HG03571 (cell line): ENCODE data around the gene SLC7A7.
"Not testable (repeated sequence)": the region's sequence is repeated elsewhere in the genome, so short reads cannot be mapped to it uniquely, and the experiment has no call there.

Experiments used
- ATAC-seq: cut with Tn5 transposase; IDR thresholded peaks from one replicate; pipeline ENCODE4 v1.9.1; 2021; ENCODE audit not compliant: unreplicated experiment

Gene SLC7A7

DNA sequence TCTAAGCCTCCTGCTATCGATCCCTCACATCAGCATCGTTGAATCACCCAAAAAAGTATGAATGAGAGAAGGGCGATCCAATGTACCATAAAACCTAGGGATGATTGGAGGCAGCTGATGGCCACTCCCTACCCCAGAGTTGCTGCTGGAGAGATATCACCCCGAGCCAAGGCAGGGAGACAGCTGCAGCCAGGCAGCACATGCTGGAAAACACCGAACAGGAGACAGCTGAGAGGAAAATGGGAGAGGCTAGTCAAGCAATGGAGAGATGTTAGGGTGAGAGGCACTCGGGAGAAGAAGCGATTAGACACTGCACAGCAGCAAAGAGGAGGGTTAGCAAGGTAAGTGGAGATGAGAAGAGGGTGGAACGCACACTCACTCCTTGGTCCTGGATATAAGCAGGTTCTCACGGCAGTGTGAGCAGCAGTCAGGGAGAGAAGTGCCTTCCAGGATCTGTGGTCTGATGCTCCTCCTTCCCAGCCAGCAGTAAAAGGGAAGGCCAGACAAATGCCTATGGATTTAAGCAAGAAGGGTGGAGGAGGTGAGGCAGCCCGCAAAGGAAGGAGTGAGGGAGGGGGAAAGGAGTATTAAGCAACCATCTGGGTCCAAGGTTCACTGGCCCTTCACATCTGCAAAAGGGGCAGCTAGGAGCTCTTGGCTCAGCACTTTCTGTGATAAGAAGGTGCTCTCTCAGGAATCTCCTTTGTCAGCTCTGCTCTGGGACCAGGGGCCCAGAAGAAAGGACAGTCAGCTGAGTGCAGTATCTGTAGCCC, at the start of gene SLC7A7:
Gene SLC7A7 (minus strand): TSS at position 495 of the 773 bp plus-strand sequence. CDS start 2,037 bp downstream, outside the sequence.
- ATAC-seq = no peak

DNA sequence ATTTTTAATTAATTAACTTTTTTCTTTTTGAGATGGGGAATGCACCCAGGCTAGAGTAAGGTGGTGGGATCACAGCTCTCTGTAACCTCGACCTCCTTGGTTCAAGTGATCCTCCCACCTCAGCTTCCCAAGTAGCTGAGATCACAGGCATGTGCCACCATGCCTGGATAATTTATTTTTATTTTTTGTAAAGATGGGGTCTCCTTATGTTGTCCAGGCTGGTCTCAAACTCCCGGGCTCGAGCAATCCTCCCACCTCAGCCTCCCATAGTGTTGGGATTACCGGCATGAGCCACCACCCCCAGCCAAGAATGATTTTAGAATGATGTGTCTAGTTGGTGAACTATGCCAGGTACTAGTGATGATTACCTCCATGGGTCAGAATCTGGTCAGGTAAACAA, 49.7 kb upstream of the SLC7A7 start:
- no peak for ATAC-seq

DNA sequence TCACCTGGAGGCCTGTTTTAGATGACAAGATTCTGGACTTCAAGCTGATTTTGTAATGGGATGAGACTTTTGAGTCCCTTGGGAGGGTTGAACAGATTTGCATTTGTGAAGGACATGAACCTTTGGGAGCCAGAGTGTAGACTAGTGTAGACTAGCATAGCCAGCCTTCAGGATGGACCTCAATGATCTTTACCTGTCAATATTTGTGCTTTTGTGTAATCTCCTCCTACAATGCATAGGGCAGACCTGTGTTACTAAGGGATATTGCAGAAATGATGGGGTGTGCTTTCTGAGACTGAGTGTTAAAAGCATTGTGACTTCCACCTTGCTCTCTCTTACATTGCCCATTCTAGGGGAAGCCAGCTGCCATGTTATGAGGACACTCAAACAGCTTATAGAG, 46.4 kb upstream of the SLC7A7 start:
- no peak for ATAC-seq

DNA sequence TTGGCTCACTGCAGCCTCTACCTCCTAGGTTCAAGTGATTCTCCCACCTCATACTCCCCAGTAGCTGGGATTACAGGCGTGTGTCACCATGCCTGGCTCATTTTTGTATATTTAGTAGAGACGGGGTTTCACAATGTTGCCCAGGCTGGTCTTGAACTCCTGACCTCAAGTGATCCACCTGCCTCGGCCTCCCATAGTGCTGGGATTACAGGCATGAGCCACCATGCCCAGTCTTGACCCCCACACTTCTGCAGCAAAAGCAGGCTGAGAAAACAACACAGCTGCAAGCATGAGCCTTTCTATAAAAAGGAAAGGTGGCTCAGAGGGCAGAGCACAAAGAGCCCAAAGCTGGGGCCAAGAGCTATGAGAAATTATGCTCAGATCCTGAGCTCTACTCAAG, 45.1 kb upstream of the SLC7A7 start:
- ATAC-seq = not testable (repeated sequence)

DNA sequence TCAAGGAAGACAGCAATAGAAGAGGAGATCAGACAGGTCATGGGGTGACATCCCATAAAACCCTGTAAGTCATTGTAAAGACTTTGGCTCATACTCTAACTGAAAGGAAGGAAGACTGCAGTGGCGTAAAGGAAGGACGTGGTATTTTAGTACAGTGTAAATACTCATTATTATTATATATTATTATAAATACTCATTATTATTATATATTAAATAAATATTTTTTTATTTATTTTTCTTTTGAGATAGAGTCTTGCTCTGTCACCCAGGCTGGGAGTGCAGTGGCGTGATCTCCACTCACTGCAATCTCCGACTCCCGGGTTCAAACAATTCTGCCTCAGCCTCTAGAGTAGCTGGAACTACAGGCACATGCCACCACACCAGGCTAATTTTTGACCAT, 41.2 kb upstream of the SLC7A7 start:
- no peak for ATAC-seq

DNA sequence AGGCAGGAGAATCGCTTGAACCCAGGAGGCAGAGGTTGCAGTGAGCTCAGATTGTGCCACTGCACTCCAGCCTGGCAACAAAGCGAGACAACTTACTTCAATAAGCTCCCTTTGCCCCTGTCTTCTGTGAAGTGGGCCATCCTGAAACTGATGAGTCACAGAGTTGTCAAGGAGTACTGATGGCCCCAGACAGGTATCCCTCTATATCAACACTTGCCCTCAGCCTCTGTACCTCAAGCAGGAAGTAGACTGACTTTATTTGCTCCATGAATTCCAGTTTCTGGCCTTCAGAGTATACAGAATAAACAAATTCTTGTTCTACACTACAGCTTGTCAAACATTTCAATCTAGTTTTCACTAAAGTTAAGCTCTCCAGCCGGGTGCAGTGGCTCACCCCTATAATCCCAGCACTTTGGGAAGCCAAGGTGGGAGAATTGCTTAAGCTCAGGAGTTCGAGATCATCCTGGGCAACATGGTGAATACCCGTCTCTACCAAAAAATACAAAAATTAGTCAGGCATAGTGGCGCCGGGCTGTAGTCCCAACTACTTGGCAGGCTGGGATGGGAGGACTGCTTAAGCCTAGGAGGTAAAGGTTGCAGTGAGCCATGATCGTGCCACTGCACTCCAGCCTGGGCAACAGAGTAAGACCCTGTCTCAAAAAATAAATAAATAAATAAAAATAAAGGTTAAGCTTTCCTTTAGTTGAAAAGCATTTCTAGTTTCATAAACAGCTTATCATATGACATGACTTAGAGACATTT, 39.9 kb upstream of the SLC7A7 start:
- ATAC-seq = no peak

DNA sequence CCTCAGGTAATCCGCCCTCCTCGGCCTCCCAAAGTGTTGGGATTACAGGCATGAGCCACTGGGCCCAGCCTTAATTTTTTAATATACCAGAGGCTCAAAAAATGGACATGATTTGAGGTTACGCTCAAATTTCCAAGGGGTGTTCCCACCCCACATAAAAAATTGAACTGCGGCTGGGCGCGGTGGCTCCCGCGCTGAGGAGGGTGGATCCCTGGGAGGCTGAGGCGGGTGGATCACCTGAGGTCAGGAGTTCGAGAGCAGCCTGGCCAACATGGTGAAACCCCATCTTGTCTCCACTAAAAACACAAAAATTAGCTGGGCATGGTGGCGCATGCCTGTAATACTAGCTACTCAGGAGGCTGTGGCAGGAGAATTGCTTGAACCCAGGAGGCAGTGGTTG, 39.1 kb upstream of the SLC7A7 start:
- ATAC-seq = not testable (repeated sequence)

DNA sequence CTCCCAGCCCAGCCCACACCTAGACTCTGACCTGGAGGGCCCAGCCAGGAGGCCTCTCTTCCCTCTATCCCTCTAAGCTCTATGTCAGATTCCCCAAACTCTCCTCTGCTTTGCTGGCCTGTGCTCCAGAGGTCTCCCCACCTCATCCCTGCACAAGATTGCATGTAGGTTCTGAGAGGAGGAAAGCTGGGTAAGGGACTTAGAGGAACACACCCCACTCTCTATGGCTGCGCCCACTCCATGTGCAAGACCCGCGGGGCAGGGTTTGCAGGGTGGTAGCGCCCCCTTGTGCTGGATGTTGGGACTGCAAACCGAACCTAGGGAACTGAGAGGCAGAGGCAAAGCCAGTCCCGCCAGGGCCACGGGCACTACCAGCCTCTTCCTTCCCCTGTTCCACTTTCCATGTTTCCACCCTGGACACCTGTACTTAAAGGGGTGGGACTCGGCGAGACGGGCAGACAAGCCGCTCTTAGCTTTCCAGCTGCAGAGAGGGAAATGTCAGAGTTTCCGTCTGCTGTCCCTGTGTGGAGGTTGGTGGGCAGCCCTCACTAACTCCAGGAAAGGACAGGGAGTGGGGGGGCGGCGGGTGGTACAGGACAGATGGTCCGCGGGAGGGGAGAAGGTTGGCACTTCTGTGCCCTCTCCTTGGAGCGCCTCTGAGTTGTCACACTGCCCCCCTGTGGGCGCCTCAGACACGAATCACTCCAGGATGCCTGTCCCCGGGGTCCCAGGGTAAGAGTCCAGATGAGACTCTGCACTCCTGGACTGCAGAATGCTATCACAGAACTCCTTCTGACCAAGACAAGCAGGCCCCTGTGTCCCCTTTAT, 37.9 kb upstream of the SLC7A7 start:
- ATAC-seq = no peak

DNA sequence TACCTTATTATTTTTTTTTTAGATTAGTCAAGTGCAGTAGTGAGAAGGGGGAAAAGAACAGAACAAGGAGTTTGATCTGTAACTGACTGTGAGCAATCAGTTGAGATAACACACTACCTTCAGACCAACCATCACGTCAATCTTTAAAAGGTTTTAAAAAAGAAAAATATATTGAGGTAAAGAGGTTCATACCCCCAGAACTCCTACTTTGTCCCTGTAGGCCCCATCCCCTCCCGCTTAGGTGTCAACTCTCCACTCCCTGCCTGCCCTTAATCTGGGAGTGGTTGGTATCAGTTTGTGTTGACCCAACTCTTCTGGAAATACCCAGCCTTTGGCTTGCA, 37.3 kb upstream of the SLC7A7 start:
- ATAC-seq = no peak

DNA sequence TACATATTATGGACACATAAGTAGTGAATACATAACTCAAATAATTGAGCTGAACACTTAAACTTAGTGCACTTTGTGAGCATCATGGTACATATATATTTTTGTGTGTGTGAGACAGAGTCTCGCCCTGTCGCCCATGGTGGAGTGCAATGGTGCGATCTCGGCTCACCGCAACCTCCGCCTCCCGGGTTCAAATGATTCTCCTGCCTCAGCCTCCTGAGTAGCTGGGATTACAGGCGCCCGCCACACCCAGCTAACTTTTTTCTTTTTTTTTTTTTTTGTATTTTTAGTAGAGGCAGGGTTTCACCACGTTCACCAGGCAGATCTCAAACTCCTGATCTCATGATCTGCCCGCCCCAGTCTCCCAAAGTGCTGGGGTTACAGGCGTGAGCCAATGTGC, 36.9 kb upstream of the SLC7A7 start:
- not testable (repeated sequence) for ATAC-seq

DNA sequence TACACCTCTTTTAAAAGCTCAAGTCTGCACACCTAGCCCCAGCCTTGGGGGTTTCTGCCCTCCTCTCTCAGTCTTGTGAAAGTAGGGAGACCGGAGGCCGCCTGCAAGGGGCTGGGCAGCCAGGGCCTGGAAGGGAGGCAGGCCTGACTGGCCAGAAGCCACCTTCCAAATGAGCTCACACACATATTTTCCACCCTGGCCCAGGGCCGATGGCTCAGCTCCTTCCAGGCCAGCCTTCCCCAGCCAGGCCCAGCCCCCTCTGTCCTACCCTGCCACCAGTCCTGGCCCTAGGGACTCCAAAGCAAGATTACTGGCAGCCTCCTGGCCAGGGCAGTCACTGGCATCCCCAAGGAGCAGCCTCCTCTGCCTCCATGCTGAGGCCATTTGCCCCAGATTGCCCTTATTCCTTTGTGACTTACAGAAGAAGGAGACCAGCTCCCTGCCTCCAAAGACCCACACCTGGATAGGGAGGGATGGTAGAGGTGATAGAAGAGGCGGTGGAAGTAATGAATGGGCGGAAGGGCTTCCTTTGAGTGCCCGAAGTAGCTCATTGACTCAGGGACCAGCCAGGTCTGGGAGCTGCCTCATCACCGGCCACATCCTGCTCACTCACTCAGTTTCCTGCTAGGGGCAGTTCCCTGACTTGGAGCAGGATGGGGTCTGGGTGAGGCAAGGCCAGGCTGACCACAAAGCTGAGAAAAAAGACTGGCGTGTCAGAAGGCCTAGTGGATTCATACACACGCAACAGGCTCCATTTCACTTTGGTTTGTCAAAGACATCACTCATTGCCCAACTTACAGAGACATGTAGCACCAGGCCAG, 35.9 kb upstream of the SLC7A7 start:
- ATAC-seq = no peak

DNA sequence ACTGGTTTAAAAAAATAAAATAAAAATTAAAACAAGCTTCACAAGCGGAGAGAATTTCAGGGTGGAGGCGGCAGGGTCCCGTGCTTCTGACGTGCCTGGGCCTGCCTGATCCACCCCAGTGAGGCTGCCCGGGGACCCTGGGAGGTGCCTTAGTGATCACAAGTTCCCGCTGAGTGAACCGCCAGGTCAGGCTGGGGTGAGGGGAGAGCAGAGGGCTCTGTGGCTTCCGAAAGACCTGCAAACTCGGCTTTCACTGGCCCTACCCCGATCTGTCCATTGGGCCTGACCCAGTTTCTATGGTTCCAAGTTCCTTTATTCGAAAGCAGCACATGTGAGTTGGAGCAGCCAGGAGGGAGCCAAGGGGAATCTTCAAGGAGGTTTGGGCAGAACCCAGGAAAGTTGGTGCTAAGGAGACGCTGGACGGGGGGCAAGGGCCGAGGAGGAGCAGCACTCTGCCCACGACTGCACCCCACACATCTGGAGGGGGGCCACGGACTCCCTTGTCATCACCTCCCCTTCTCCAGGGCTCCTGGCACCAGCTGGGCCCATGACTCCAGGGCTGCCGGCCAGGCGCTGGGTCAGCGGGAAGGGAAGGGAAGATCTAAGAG, 34.1 kb upstream of the SLC7A7 start:
- ATAC-seq = no peak

DNA sequence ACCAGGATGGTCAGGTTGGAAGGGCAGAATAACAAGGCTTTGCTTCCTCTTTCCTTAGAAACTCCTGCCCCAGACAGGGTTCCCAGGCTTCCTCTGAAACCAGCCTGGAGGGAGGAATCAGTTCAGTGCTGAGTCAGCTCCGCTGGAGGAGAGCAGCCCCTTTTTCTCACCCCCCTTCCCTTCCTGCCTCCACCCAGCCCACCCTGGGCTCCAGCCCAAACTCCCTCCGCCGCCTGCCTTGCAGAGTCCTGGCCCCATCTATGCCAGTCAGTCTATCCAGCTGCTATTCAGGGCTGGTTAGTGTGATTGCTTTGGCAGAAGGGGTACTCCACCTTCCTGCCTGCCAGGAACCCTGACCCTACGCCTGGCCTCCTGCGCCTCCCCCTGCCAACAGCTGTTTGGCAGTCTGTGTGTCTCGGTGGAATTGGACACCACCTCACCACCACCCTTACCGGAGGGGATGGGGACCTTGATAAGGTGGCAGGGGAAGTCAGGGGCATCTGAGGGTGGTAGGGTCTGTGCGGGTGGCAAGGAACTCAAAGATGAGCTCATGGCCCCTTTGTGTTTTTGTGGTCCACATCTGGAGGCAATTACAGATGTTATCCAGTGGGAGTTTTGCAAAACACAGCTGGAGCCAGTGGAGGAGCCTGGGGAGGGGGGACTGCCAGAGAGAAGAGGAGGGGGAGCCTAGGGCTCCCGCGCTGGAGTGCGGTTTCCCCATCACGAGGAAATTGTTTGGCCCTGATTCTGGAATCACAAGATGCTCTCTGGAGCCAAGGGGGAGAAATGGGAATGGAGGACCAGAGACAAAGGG, 33.3 kb upstream of the SLC7A7 start:
- ATAC-seq = no peak

DNA sequence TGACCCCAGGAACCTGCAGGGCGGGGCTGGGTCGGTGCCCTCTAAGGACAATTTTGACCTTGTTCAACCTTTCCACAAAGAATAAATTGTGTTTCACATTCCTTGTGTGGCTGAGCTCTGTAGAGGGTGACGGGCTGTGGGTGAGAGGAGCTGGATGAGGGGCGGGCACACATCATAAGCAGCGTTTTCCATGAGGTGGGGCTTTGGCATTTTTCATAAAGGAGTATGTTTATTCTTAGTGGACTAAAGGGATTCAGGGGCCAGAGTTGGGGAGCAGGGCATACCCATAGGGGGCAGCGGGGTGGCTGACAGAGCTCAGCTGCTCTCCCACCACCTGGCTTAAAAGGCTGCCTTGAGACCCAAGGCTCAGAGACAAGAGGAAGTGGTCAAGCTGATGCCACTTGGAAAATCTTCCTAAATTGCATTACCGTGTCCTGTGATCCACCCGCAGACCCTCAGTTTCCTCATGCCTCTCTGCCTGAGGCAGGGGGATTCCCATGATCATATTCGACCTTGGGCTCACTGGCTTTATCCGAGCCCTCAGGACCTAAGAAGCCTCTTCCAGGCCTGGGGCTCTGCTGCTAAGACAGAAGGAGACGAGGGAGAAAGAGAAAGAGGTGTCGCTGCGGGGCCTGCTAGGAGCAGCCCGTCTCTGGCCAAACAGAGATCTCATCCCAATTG, 32.6 kb upstream of the SLC7A7 start:
- ATAC-seq = no peak

DNA sequence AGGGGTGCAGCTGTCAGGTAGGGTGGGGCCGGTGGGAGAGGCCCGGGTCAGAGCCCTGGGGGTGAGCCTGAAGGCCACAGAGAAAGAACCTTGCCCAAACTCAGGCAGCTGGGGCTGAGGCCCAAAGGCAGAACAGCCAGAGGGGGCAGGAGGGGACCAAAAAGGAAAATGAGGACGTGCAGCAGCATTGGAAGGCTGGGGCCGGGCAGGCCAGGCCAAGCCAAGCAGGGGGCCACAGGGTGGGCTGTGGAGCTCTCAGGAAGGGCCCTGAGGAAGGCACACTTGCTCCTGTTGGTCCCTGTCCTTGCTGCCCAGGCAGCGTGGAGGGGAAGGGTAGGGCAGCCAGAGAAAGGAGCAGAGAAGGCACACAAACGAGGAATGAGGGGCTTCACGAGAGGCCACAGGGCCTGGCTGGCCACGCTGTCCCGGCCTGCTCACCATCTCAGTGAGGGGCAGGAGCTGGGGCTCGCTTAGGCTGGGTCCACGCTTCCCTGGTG, 31.6 kb upstream of the SLC7A7 start:
- no peak for ATAC-seq

DNA sequence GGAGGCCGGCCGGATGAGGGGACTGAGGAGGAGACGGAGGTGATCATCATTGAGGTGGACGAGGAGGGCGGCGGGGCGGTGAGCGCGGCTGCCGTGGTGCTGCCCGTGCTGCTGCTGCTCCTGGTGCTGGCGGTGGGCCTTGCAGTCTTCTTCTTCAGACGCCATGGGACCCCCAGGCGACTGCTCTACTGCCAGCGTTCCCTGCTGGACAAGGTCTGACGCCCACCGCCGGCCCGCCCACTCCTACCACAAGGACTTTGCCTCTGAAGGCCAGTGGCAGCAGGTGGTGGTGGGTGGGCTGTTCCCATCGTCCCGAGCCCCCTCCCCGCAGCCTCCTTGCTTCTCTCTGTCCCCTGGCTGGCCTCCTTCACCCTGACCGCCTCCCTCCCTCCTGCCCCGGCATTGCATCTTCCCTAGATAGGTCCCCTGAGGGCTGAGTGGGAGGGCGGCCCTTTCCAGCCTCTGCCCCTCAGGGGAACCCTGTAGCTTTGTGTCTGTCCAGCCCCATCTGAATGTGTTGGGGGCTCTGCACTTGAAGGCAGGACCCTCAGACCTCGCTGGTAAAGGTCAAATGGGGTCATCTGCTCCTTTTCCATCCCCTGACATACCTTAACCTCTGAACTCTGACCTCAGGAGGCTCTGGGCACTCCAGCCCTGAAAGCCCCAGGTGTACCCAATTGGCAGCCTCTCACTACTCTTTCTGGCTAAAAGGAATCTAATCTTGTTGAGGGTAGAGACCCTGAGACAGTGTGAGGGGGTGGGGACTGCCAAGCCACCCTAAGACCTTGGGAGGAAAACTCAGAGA, 30.8 kb upstream of the SLC7A7 start:
- no peak for ATAC-seq

DNA sequence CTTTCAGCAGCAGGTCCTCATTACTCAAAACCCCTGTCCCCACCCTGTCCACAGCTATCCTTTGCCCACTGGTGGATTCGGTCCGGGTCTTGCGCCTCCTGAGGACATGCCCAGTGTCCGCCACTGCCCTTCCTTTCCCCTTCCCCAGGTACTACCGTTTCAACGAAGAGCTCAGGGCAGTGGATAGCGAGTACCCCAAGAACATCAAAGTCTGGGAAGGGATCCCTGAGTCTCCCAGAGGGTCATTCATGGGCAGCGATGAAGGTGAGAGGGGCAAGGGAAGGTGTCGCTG, 29.8 kb upstream of the SLC7A7 start:
- ATAC-seq = no peak
